SU-DHL-6 (cell line): ENCODE measurements around the gene NUDT7.

Experiments used
- CTCF ChIP-seq: fragments of 200-600 bp; sonication (generic); IDR thresholded peaks from one replicate; pipeline ENCODE4 v1.5.1; 2017; ENCODE audit warnings: antibody characterized with exemption, mild to moderate bottlenecking, low read length, moderate library complexity; ENCODE audit not compliant: insufficient read depth, poor library complexity, severe bottlenecking
- EZH2phosphoT487 ChIP-seq: fragments of 200-600 bp; sonication (generic), shearing (Covaris generic); conservative IDR thresholded peaks from 2 replicates; pipeline ENCODE4 v1.6.1; 2018; ENCODE audit warnings: mild to moderate bottlenecking, antibody characterized with exemption, low read length, moderate library complexity, mixed read lengths

- TF ChIP-seq CTCF: no peak
- no peak for TF ChIP-seq EZH2phosphoT487
Measured at GRCh38 chr16:77767826-77768225, 45.5 kb downstream of the NUDT7 start.
